ENCODE measurements around the gene HNRNPH2. TPM values are rescaled to one million over a fixed set of nuclear protein-coding genes. Genes with fewer than 3 reads are reported as not detected.
A peak's percentile ranks its signal among the peaks of the same experiment; 100 is the strongest.

The HNRNPH2 gene
- total RNA-seq, 1 donor from 2014 or later, result 64.0 TPM

DNA sequence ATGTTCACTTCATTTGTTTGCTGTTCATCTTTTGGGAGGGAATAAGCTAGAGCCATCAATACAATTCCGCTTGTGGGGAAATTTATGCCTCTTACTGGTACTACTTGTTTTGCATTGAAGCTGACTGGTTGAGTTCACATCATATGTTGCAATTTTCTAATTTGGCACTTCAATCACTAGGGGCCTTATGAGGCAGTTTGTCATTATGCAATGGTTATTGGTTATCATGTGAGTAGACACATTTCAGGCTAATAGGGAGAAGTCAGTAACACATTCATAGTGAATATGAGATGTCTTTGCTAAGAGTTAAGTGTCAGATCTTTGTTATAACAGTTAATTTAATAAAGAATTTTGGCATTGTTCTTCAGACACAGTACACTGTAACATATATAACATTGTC, 12.2 kb upstream of the HNRNPH2 start:
- no peak for DNase-seq (ENCODE audit: low spot score)

DNA sequence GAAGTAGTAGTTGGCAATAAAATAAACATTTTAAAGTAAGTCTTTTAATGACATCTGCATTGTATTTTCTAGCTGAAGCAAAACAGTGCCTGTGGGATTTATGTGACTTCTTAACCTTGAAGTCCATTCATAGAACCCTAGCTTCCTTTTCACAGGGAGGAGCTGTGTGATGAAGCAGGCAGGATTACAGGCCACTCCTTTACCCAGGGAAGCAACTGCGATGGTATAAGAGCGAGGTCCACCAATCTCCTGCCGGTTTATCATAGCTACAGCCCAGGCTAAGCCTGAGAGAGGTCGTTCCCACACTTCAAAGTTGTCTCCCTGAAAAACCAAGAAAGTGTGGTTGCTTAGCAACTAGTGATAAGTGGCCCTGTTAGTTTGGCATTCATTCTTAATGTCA, 10.2 kb upstream of the HNRNPH2 start:
- DNase-seq (ENCODE audit: low spot score), result no peak

DNA sequence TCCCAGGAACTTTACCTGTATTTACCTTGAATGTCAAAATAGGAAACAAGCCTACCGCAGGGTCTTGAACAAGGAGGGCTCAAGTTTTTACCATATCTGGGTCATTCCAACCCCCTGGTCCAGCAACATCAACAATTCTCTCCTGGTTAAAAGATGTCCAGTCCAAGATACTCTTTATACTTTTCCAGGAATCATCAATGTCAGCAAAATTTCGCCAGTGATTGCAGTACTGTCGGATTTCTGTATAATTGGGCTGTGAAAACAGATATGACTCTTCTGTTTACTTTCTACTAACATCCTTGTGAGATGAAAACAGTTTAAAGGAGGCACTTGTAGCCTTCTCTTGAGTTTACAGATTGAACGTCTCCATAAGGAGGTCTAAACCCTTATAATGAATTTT, 9.3 kb upstream of the HNRNPH2 start:
- DNase-seq (ENCODE audit: low spot score), result no peak

DNA sequence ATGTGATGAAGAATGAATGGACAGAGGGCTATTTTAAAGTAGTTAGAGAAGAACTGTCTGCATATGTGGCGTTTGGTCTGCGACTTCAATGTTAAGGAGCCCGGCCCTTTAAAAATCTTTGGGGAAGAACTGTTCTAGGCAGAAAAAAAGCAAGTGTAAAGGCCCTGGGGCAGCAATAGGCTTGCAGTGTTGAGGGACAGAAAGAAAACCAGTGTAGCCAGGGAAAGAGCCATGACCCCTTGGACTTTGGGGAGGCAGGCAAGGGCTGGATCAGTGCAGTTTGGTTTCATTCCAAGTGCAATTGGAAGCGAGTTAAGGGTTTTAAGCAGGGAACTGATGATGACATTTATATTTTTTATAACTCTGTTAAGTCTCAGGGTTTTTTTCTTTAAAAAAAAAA, 8.2 kb upstream of the HNRNPH2 start:
- DNase-seq (ENCODE audit: low spot score), result no peak

DNA sequence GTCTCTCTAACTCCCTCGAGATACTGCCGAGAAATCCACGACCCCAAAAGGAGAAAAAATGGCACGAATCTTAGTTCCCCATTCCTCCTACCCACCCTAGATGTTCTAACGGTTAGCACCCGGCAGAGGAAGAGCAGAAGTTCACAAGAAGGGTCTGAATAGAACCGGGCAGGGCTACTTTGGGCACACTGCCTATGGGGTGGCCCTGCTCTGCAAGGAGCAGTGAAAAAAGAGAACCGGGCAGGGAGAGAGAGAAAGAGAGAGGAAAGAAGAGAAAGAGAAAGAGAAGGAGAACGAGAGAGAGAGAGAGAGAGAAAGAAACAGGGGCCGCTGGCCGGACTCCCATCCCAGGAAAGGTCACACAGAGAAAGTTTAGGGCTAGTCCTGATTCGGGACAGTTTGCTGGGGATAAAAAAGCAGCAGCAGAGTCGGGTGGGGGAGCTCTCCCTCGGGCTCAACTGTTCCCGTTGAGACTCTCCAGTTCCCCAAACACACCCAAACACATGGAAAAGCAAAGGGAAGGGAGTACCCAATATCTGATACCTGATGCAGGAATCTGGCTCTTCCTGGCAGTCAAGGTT, 765 bp upstream of the HNRNPH2 start:
- DNase-seq (ENCODE audit: low spot score), result no peak

DNA sequence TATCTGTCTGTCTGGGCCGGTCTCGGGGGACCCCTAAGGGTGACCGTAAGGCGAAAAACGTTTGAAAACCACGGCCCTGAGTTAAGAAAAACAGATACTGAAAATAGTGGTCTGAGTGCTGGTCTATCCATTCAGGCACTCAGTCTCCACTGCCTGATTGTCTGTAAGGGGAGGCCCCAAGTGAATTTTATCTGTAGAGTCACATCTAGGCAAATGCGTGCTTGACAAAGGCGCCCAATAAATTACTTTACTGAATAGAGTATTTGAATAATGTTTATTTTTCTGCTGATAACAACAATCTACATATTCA, 465 bp downstream of the HNRNPH2 start:
- DNase-seq (ENCODE audit: low spot score), result no peak

DNA sequence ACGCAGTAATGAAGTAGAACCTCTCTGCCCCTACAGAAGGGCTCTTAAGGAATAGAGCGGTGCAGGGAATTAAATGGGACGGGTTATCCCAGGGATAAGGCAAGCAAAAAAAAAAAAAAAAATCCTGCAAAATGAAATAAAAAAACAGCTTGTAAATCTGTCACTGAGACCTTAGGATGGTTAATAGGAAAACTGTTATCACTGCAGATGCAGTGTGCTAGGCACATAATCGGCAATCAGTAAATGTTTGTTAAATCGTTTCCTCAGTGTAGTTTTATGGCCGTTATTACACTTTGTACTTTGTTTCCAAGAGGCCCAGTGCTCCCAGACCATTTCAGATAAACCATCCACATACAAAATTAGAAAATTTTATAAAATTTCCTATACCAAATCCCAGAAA, 1.0 kb downstream of the HNRNPH2 start:
- no peak for DNase-seq (ENCODE audit: low spot score)

DNA sequence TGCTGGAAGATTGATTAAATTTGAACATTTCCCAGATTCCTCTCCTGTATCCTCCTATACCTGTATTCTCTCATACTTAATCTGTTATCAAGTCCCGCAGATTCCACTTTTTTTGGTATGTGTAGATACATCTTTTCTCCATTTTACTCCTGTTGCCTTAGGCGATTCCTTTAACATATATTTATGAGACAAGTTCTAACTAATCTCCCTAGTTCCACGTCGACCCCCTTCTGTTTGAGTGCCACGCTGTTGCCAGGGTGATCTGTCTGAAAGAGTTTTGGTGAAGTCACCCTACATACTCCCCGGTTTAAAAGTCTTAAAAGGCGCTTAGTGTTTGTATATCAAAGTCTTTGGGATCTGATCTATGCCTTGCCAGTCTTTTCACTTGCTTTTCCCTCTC, 2.4 kb downstream of the HNRNPH2 start:
- DNase-seq (ENCODE audit: low spot score), result no peak

DNA sequence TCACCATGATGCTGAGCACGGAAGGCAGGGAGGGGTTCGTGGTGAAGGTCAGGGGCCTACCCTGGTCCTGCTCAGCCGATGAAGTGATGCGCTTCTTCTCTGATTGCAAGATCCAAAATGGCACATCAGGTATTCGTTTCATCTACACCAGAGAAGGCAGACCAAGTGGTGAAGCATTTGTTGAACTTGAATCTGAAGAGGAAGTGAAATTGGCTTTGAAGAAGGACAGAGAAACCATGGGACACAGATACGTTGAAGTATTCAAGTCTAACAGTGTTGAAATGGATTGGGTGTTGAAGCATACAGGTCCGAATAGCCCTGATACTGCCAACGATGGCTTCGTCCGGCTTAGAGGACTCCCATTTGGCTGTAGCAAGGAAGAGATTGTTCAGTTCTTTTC, 4.0 kb downstream of the HNRNPH2 start:
- no peak for DNase-seq (ENCODE audit: low spot score)

DNA sequence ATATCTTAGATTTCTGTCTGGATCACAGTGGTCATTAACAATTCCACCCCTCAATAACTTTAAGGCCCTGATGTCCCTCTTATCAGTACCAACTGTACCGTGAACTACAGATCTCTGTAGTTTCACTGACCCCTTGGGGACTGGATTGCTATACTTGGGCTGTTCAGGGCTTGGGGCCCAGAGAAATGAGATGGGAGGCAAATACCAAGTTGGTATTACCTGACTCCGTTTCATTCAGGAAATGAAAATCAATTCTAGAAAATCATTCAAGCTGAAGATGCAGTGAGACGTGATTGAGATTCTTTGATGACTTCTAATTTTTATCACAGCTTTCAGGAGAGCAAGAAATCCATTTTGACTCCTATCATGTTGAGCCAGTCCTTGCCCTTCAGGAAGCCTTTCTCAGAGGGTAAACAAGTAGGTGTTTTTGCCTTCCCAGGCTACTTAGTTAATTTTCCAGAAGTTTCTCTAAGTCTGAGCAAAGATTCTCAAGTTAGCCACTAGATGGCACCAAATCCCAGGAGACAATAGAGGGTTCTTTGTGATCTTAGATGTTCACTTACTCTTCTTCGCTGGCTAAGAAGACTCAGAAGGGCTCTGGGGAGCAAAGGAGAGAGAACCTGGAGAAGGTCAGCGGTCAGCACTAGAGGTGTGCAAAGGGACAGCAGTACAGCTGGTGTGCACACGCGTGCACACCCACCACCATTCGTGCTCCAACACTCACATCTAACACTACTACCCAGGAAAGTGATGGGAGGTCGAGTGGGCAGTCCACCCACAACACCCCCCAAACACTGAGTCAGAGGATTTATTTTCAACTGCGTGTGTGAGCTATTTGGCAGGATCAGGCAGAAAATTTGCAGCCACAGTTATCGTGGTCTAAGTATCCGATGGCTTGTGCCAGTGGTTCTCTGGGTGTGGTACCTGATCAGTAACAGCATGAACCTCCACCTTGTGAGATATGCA, 7.4 kb downstream of the HNRNPH2 start:
- DNase-seq (ENCODE audit: low spot score), result no peak

DNA sequence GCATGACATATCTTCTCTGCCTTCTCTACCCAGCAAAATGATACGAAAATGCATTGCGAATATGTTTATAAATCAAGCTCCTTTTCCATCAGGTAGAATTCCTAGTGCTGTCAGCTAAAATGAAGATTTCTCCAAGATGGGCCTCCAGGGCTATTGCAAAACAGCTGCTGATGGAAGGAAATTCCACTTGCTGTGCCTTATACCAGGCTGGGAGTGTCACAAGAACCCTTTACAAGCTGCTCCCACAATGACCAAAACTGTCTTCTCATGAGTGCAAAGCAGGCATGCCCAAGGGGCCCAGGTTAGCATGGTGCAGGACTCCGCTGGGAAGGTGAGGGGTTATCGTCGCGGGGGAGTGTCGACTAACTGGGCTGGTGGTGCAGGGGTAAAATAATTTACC, 8.7 kb downstream of the HNRNPH2 start:
- no peak for DNase-seq (ENCODE audit: low spot score)

DNA sequence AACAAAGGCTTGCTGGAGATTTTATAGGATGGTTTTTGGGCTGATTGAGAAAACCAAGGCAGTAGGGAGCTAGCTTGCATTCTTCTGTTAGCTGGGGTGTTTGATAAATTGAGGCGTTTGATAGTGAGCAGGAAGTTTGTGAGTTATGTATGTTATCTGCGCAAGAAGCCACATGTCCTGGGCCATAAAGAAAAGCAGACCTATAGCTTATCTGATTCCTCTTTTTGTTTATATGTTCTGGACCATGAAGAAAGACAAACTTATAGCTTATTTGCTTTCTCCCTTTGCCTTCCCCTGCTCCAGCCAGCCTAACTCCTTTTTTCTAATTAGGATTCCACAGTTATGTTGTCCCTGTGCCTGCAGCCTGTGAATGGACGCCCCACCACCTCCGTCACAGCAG, 9.2 kb downstream of the HNRNPH2 start:
- DNase-seq (ENCODE audit: low spot score), result no peak

DNA sequence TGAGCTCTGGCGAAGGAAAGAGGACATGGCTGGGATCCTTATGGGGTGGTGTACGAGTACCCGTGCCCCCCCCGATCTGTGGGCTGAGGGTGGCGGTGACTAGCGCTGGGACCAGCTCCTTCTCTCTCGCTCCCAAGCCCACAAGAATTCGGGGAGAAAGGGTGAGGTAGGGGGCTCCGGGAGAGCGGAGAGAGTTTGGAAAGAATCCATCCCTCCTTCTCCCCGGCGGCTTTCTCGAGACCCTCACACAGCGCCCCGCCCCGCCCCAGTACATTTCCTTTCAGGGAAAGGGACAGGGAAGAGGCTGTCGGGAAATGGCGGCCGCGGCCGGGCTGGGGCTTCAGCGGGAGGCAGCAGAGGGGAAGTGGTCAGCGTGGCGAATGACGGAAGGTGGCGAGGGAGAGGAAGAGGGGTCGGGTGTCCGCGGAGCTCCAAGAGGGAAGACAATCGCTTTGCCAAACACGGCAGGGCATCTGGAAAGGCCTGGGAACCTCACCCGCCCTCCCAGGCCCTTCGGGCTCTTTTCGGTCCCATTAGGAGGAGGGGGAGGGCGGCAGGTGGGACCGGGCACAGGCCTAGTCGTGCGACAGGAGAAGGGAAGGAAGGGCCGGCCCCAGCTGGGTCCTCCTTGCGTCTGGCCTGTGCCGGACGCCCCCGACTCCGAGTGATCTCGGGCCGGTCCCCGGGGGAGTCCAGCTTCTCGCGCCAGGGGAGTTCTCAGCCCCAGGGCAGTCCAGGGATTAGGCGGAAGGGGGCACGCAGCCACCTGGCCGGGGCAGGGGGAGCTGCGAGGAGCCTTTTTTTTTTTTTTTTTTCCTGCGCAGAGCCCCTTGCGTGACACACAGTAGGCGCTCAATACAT, 10.2 kb downstream of the HNRNPH2 start:
- peak; percentile 64 for DNase-seq (ENCODE audit: low spot score)

DNA sequence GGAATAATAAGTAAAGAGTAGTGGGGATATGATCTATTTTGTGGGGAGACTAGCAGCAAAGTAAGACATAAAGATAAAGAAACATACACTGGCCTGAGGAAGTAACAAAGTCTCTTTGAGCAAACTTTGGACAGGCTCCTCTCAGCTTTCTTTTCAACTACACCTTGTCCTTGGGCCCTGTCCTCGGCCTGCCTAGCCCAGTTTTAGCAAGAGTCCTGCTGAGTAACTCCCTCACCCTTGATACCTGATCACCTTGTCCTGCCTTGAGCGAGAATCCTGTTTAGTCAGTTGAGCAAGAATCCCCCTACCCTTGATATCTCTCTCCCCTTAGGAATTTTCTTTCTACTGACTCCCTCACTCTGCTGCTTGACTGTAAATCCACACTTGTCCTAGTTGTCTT, 11.5 kb downstream of the HNRNPH2 start:
- DNase-seq (ENCODE audit: low spot score), result no peak

DNA sequence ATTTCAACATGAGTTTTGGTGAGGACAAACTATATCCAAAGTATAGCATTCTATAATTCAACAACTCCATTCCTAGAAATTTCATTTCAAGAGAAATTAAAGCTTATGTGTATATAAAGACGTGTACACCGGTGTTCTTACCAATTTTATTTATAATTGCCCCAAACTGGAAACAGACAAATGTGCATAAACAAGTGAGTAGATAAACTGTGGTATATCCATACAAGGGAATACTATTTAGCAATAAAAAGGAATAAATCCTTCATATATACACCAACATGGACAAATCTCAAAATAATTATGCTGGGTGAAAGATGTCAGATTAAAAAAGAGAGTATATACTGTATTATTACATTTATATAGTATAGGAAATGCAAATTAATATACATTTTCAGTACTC, 19.9 kb downstream of the HNRNPH2 start:
- DNase-seq (ENCODE audit: low spot score), result no peak

DNA sequence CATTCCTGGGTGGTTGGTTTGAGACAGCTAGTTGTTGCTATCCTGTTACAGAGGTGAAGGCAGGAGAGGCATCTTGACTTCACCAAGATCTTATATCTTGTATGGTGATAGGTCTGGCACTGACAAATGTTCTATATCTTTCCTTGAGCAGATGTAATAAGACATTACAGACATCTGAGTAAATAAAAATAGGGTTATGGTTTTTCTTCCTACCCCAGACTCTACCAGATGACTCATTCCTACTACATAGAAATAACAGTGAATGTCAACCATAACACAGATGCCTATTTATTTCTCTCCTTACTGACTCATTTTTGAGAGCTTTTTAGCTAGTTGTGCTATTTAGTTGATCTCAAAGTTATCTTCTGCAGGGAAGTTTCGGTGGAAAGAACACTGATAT, 21.9 kb downstream of the HNRNPH2 start:
- no peak for DNase-seq (ENCODE audit: low spot score)

DNA sequence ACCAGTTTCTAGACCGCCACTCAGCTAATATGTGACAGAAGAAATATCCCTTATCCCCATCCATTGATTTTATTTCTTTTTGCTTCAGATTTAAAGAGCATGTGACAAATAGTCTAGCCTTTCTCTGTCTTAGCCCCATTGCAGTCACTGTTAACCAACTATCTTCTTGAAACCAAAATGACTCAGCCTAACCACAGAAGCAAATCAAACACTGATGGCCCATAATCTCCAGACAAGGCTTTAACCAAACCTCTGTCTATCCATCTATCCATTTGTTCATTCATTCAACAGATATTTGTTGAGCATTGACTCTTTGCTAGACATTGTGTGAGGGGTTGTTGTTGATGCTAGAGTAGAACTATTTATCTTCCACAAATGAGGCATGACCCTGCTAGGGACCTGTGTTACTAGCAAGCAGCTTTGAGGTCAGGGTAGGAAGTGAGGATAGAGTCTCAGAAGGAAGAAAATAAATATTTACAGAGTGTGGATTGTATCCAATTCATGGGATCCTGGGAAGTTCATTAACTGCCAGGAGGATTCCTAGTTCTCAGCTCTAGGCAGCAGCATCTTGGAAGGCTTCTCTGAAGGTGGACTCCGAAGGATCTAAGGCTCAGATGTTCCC, 22.5 kb downstream of the HNRNPH2 start:
- DNase-seq (ENCODE audit: low spot score), result no peak

DNA sequence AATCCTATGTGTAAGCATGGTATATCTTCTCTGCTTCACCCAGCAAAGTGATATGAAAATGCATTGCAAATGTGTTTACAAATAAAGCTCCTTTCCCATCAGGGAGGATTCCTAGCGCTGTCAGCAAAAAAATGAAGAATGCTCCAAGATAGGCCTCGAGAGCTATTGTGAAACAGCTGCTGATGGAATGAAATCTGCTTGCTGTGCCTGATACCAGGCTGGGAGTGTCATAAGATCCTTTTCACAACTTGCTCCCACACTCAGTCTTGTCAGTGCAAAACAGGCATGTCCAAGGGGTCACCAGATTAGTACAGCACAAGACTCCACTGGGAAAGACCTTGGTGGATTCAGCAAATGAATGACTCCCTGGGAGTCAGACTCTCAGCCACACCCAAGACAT, 34.1 kb downstream of the HNRNPH2 start:
- no peak for DNase-seq (ENCODE audit: low spot score)

DNA sequence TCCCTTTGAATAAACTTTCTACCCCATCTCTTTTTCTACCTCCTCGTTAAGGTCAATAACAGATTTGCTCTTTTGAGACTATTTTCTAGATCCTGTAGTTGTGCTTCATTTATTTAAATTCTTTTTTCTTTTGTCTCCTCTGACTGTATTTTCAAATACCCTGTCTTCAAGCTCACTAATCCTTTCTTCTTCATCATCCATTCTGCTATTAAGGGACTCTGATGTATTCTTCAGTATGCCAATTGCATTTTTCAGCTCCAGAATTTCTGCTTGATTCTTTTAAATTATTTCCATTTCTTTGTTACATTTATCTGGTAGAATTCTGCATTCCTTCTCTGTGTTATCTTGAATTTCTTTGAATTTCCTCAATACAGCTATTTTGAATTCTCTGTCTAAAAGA, 41.3 kb downstream of the HNRNPH2 start:
- no peak for DNase-seq (ENCODE audit: low spot score)

DNA sequence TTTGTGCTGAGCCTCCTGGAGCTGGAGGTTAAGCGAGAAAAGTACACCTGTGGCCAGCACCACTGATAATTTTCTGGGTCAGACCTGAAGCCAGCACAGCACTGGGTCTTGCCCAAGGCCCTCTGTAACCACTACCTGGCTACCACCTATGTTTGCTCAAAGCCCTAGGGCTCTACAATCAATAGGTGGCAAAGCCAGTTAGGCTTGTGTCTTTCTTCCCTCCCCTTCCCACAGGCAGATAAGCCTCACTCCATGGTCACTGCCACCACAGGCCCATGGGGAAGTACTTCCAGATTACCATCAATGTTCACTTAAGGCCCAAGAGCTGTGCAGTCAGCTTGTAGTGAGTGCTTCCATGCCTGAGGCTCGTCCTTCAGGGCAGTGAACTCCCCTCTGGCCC, 42.1 kb downstream of the HNRNPH2 start:
- DNase-seq (ENCODE audit: low spot score), result no peak

DNA sequence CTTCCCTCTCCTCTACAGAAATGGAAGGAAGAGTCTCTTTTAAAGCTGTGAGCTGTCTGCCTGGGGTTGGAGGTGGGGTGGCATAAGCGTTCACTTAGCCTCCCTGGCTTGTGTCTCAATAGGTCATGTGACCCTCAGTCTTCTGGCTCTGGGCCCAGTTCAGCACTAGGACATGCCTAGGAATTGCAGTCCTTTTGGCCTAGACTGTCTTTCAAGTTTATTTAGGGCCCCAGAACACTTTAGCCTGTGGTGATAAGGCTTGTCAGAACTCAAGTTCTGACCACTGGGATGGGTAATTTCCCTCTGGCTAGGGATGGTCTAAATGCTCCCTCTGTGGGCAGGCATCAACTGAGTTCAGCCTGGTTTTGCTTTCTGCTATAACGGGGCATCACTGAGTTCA, 42.9 kb downstream of the HNRNPH2 start:
- DNase-seq (ENCODE audit: low spot score), result peak; percentile 64

DNA sequence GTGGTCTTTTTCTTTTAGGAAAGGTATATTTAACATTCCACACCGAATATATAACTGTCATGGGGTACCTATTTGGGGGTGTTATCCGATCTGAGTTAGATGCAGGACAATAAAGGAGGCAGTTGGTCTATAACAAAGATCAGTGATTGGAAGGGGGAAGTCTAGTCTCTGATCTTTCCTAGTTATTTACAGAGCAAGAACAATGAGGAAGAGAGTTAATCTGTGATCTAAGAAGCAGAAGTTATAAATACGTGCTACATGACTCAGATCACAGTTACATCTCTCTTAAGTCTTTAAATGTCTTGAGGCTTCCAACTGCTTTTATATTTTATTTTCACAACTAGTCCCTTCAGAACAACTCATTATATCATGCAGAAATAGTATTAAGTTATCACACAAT, 44.0 kb downstream of the HNRNPH2 start:
- no peak for DNase-seq (ENCODE audit: low spot score)
